ENCODE data around the gene CCT3.
"Not testable (repeated sequence)": the region's sequence is repeated elsewhere in the genome, so short reads cannot be mapped to it uniquely, and the experiment has no call there.

Gene CCT3

DNA sequence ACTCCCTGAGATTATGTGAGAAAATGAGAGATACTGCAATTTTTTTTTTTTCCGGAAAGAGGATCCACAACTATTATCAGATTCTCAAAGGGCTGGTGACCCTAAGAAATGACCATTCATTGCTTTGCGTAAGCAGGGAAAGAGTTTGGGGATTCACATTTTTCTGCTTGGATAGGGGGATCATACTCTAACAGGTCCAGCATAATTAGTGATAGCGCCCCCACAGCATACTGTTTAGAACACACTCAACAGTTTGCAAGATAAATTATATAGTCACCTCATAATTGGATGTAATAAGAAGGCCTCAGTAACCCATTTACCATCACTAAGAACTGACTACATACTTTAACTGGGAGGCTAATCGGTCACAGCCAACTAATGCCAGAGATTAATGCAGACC lies 1.9 kb downstream of the CCT3 start:
- DNase-seq (ENCODE audit: low read depth) = no peak

GRCh38 chr1:156323179-156323578 lies 14.9 kb downstream of the CCT3 start:
- not testable (repeated sequence) for DNase-seq (ENCODE audit: low read depth)

GRCh38 chr1:156320560-156320959 lies 17.5 kb downstream of the CCT3 start:
- no peak for DNase-seq (ENCODE audit: low read depth)

GRCh38 chr1:156319664-156320063 lies 18.4 kb downstream of the CCT3 start:
- DNase-seq (ENCODE audit: low read depth) = no peak

- no peak for DNase-seq (ENCODE audit: low read depth)
These were observed 21.2 kb downstream of the CCT3 start for GRCh38 chr1:156316909-156317308.

GRCh38 chr1:156310962-156311361 lies 27.1 kb downstream of the CCT3 start:
- DNase-seq (ENCODE audit: low read depth) = no peak

- DNase-seq (ENCODE audit: low read depth) = no peak
These were observed 30.0 kb downstream of the CCT3 start for GRCh38 chr1:156308078-156308477.

GRCh38 chr1:156305215-156305614 lies 32.9 kb downstream of the CCT3 start:
- no peak for DNase-seq (ENCODE audit: low read depth)

- no peak for DNase-seq (ENCODE audit: low read depth)
These were observed 34.9 kb downstream of the CCT3 start for GRCh38 chr1:156303241-156303640.

GRCh38 chr1:156298852-156299357 lies 39.2 kb downstream of the CCT3 start, which contains the start of gene VHLL:
Gene VHLL, minus strand, starts transcription at chr1:156299307. Its CDS starts 118 bp downstream, at chr1:156299189.
- DNase-seq (ENCODE audit: low read depth) = no peak

DNA sequence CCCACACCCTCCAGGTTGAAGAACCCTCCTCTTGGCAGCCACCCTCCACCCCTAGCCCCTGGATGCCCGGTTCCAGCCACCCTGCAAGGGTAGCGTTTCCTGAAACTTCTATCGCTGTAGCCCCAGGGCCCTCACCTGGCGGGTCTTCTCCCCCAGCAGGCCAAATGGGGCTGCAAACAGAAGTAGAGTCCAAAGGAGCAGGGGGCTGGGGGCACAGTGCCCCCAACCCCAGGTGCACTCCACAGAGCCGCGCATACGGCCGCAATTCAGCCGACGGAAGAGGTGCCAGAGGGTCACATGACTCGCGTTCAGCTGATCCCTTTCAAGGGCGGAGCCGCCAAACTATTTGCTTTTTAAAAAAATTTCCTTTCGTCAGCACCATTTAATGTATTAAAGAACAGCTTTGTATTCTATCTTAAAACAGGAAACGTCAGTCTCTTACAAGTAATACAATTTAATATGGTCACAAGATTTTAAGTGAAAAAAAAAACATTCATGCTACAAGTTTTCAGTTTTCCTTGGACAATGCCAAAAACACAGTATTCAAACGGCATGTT lies 42.6 kb downstream of the CCT3 start, which contains the start of gene GLMP:
Gene GLMP (minus strand): TSS at position 289 of the 557 bp plus-strand sequence. CDS start 34 bp downstream, at position 255.
- no peak for DNase-seq (ENCODE audit: low read depth)

DNA sequence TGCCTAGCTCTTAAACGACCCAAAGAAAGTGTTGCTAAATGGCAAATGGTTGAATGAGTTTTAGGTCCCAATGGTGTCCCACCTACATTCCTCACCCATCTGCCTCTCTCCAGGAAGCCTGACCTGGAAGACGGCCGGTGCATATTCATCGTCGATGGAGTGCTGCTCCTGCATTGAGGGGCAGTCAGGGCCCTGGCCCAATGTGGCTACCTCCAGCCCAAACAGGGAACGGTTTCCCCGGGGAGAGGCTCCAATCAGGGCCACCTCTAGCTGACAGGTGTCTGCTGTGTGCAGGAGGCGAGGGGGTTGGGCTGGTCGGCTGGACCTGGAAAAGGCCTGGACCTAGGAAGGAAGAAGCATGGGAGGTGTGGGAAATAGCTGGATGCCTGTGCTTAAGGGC lies 44.2 kb downstream of the CCT3 start:
- no peak for DNase-seq (ENCODE audit: low read depth)

GRCh38 chr1:156293098-156293434 lies 45.0 kb downstream of the CCT3 start:
- DNase-seq (ENCODE audit: low read depth) = no peak

DNA sequence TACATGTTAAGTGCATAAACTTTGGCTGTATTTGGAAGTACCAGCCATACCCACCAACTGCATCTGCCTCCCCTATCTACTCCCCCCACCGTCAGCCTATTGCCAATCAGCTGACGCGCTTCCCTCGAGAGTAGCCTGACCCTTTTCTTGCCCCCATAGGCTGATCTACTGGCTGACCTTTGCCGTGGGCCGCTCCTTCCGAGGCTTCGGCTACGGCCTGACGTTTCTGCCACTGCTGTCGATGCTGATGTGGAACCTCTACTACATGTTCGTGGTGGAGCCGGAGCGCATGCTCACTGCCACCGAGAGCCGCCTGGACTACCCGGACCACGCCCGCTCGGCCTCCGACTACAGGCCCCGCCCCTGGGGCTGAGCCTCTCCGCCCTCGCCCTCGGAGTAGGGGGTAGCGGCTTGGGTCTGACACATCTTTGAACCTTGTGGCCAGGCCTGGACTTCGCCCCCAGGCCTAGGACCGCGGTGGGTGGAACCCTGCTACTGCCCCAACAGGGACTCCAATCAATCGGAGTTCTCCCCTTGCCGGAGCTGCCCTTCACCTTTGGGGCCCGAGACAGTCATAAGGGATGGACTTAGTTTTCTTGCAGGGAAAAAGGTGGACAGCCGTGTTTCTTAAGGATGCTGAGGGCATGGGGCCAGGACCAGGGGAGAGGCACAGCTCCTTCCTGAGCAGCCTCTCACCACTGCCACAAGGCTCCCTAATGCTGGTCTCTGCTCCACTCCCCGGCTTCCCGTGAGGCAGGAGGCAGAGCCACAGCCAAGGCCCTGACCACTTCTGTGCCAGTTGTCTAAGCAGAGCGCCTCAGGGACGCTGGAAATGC lies 46.6 kb downstream of the CCT3 start:
- no peak for DNase-seq (ENCODE audit: low read depth)

GRCh38 chr1:156289857-156290256 lies 48.2 kb downstream of the CCT3 start:
- no peak for DNase-seq (ENCODE audit: low read depth)

- DNase-seq (ENCODE audit: low read depth) = no peak
These were observed 52.0 kb downstream of the CCT3 start for GRCh38 chr1:156286061-156286460.

DNA sequence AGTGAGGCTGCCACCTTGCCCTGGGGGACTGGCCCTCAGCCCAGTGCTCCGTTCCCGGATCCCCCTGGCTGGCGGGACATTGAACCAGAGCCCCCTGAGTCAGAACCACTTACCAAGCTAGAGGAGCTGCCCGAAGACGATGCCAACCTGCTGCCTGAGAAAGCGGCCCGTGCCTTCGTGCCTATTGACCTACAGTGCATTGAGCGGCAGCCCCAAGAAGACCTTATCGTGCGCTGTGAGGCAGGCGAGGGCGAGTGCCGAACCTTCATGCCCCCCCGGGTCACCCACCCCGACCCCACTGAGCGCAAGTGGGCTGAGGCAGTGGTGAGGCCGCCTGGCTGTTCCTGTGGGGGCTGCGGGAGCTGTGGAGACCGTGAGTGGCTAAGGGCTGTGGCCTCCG lies 52.7 kb downstream of the CCT3 start:
- DNase-seq (ENCODE audit: low read depth) = no peak

GRCh38 chr1:156284757-156285156 lies 53.3 kb downstream of the CCT3 start:
- no peak for DNase-seq (ENCODE audit: low read depth)

DNA sequence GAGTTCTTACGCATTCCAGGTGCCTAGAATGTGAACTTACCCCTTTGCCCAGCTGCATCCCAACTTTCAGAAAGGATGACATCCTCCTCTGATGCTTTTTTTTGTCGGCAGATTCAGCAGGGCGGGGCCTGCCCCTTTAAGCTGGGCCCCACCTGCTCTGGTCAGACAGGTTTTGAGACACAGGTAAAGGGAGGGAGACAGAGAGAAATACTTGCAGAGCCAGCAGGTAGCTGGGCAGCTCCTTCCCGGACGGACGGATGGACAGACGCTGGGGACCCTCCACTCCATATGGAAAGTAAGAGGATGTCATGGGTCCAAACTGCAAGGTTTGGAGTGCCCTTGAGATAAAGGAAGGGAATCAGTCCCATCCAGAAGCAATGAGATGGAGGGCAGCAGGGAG lies 54.0 kb downstream of the CCT3 start, which contains the start of gene TMEM79:
Gene TMEM79 (plus strand): TSS at position 214 of the 400 bp plus-strand sequence. CDS start 902 bp downstream, outside the sequence.
- no peak for DNase-seq (ENCODE audit: low read depth)

DNA sequence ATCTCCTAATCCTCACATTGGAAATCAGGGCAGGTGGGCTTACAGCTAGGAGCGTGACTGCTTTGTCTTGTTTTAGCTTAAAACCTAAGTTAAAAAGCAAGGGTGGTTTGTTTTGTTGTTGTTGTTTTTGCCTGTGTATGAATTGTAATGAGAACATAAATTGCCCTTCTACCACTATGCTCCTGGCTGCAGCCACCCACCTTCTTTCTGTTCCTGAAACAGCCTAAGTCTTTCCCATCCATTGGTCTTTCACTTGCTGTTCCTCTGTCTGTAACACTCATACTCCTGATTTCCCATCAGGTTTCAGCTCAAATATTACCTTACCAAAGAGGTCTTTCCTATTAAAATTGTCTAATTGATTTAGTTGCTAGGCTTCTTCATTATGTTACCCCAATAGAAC lies 54.6 kb downstream of the CCT3 start:
- no peak for DNase-seq (ENCODE audit: low read depth)

DNA sequence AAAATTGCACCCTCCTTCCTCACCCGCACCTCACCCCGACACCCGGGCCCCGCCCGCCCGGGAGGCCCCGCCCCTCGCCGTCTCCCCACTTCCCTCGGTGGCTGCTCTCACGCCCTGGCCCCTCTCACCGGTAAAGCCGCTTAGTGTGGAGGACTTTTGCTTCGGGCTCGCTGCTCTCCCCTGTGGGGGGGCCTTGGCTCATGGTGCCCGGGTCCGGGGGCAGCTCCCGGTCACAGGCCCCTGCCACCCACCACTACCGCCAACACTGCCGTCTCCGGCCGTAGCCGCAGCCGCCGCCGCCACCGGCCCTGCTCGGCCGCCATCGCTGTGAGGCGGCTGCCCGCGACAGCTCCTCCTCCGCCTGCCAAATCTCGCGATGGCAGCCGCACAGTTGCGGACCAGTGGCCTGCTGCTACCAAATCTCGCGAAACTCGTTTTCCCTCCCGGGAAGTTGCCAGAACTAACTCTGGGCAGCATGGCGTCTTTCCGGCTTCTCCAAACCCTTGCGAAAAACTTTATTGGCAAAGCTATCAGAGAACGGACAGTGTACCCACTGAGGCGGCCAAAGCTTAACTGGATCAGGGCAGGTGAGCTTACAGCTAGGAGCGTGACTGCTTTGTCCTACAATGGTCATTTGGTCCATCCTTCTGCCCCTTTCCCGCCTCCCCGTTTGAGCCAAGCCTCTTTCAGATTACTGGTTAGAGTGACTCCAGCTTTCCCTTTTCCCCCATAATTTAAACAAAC lies 55.4 kb downstream of the CCT3 start, which contains the start of gene SMG5:
Gene SMG5 (minus strand): TSS at position 347 of the 744 bp plus-strand sequence. CDS start 145 bp downstream, at position 202.
- peak; percentile 94 for DNase-seq (ENCODE audit: low read depth)

GRCh38 chr1:156281693-156282478 lies 56.2 kb downstream of the CCT3 start:
- no peak for DNase-seq (ENCODE audit: low read depth)

Measured in stimulated activated CD4-positive, alpha-beta T cell treated with anti-CD3 and anti-CD28 coated beads, Interleukin-2, amount 100 ng/mL, for 4 hours (primary cell).